GDM1 (cell line): ENCODE measurements around the gene CMPK1.
"Not testable (repeated sequence)": the region's sequence is repeated elsewhere in the genome, so short reads cannot be mapped to it uniquely, and the experiment has no call there.

Experiments used
- DNase-seq: peaks from one replicate; lab custom pipeline; 2025; lab: John Stamatoyannopoulos, UW

CMPK1 gene

GRCh38 chr1:47338249-47339077 lies 4.9 kb downstream of the CMPK1 start:
- DNase-seq, result no peak

DNA sequence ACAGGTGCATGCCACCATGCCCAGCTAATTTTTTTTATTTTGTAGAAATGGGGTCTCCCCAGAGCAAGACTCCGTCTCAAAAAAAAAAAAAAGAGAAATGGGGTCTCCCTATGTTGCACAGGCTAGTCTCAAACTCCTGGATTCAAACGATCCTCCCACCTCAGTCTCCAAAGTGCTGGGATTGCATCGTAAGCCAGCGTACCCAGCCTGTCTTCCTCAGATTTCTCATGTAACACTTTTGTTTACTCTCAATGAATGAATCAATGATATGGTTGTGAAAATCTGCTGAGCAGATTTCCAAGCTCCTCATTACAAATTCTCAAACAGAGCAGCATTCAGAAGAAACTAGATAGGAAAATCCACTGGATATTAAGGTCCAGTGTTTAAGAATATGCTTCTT lies 6.6 kb downstream of the CMPK1 start:
- DNase-seq, result no peak

DNA sequence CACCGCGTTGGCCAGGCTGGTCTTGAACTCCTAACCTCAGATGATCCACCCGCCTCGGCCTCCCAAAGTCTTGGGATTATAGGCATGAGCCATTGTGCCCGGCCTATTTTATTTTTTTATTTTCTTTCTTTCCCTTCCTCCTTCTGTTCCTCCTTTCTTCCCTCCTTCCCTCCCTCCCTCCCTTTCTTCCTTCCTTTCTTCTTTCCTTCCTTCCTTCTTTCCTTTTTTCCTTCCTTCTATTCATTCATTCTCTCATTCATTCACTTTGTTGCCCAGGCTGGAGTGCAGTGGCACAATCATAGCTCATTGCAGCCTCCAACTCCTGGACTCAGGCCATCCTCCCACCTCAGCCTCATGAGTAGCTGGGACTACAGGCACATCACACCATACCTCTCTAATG lies 13.4 kb downstream of the CMPK1 start:
- not testable (repeated sequence) for DNase-seq

- DNase-seq, result no peak
These were observed 14.1 kb downstream of the CMPK1 start for GRCh38 chr1:47347735-47348134.

- DNase-seq, result no peak
These were observed 14.7 kb downstream of the CMPK1 start for GRCh38 chr1:47348246-47348645.

GRCh38 chr1:47351305-47351704 lies 17.7 kb downstream of the CMPK1 start:
- DNase-seq, result no peak

GRCh38 chr1:47361380-47361779 lies 27.8 kb downstream of the CMPK1 start:
- no peak for DNase-seq

DNA sequence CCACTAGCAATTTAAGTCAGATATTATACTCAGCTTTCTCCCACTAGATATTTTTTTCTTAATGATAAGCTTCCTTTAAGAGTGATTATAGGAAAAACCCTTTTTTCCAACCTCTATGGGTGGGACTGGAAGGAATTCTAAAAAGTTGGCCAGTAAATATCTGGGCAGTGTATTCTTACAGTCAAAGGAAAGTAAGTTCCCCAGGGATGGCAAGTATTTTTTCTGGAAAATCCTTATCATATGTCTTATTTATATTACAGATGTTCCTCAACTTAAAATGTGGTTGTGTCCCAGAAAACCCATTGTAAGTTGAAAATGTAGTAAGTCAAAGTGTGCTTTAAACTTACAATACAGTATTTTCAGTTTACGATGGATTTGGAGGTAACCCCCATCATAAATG lies 29.2 kb downstream of the CMPK1 start:
- no peak for DNase-seq

- no peak for DNase-seq
These were observed 34.1 kb downstream of the CMPK1 start for GRCh38 chr1:47367651-47368050.

DNA sequence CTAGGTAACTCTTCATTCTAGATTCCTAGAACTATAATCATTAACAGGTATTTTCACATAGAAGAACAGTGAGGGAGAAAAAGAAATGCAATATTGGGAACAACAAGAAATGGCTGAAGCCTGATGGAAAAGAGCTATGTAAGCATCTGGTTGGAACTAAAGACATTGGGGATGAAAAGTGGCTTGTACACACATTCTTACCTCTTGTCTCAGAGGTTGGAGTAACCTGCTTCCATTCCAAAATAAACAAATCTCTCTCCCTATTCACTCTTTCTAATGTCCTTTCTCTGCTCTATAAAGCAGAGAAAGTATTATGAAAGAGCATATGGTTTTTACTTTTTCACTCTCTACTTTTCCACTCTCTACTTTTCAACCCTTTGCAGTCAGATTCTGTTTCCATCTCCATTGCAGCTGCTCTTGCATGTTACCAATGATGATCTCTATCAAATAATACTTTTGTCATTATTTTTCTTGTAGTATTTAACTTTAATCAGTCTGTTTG lies 37.5 kb downstream of the CMPK1 start:
- DNase-seq, result no peak

- DNase-seq, result no peak
These were observed 40.9 kb downstream of the CMPK1 start for GRCh38 chr1:47374501-47374900.

GRCh38 chr1:47378147-47378546 lies 44.6 kb downstream of the CMPK1 start:
- DNase-seq, result no peak

DNA sequence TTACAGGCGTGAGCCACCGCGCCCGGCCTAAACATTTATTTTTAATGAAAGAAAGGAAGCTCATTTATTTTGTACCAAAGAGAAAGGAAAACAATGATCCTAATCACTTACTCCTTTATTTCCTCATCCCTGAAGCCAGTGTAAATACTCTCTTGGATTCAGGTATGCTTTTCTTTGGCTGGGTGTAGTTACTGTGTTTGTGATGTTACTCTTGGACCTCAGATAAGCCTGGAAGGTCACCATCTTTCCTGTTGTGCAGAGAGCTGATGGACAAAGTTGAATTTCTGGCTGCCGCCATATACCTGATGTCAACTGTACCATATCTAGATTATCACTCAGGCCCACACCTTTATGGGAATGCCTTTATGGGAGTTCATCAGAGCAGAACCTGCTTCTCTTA lies 47.1 kb downstream of the CMPK1 start:
- DNase-seq, result no peak

DNA sequence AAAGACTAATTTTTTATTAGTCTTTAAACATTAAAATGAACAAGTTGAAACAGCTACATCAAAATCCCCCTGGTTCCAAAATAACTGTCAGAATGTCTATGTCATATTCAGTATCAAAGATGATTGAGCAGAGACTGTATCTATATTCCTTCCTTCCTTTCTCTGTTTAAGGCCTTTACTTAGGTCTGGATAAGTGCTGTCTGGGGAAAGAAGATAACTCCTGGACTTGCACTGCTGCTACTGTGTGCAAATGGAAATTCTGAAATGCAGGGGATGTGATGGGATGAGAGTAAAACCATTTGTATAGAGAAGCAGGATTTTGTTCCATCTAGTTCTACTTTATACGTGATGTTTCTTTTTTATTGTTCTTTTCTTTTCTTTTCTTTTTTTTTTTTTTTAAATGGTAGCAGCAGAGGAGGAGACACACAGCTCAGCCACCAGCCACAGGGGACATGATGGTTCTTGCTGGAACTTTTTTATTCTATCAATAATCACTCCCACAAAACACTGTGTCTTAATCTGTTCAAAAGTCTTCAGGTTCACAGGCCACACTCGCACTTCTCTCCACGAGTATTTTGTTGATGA lies 48.9 kb downstream of the CMPK1 start:
- DNase-seq, result no peak

DNA sequence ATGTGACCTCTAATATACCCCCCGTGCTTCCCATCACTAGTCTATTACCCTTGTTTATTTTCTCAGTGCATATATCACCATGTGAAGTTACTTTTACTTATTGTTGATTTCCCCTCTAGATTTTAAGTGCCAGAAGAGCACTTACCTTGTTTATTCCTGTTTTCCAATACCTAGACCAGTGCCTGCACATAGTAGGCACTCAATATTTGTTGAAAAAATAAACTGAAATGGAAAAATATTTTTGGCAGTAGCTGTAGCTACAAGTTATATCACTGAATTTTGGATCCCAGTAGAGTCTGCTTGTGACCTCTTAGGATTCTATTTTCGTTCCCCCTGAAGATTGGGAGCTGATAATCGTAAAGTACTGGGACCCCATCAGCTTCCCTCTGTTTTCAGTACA lies 50.5 kb downstream of the CMPK1 start:
- no peak for DNase-seq

DNA sequence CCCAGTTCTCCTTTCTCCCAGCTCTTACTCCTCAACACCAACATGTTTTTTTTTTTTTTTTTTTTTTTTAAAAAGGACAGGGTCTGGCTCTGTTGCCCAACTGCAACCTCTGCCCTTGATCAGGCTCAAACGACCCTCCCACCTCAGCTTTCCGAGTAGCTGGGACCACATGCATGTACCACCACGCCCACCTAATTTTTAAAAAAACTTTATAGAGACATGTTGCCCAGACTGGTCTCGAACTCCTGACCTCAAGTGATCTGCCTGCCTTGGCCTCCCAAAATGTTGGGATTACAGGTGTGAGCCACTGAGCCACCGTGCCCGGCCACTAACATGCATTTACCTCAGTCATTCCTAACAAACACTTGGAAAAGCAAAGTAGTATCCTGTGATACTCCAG lies 51.4 kb downstream of the CMPK1 start:
- DNase-seq, result no peak

- DNase-seq, result no peak
These were observed 52.7 kb downstream of the CMPK1 start for GRCh38 chr1:47386268-47386667.

- no peak for DNase-seq
These were observed 54.7 kb downstream of the CMPK1 start for GRCh38 chr1:47388030-47388890.

- peak; percentile 37 for DNase-seq
These were observed 55.3 kb downstream of the CMPK1 start for GRCh38 chr1:47388891-47389238.

GRCh38 chr1:47389731-47390130 lies 56.1 kb downstream of the CMPK1 start:
- no peak for DNase-seq

DNA sequence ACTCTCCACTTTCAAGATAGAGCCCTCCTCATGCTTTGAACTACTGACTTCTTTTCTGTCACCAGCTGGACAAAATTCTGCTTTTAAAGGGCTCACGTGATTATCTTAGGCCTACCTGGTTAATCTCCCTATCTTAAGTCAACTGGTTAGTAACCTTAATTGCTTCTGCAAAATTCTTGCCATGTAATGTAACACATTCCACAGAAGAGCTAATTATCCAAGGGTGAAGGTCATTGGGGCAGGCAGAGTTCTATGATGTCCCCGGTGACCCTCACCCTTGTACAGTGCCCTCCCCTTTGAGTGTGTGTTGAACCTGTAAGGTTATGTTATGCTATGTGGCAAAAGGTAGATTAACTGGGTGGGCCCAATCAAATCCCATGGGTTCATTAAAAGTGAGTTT lies 57.3 kb downstream of the CMPK1 start:
- DNase-seq, result no peak

GRCh38 chr1:47393141-47393540 lies 59.6 kb downstream of the CMPK1 start:
- no peak for DNase-seq

GRCh38 chr1:47395433-47395832 lies 61.8 kb downstream of the CMPK1 start:
- no peak for DNase-seq
